ENCODE measurements around the gene IRF5. TPM values are rescaled to one million over a fixed set of nuclear protein-coding genes. Genes with fewer than 3 reads are reported as not detected.
A peak's percentile ranks its signal among the peaks of the same experiment; 100 is the strongest.

The IRF5 gene
- total RNA-seq, 1 experiment from 2014 or later = 0.16 TPM

- H3K27ac ChIP-seq = no peak overlapping the region
- H3K4me3 ChIP-seq = no peak overlapping the region
- no peaks in the 10 kb centered on the region for H3K36me3 ChIP-seq
- peaks cover 9% of the 10 kb centered on the region for H3K27me3 ChIP-seq
- no peak for DNase-seq
- no peaks in the 10 kb centered on the region for H3K9me3 ChIP-seq (replicated peaks)
- peaks cover 6% of the 10 kb centered on the region; the same call in 1 of the 2 replicates for H3K4me1 ChIP-seq
Observed at GRCh38 chr7:128922496-128923410, 15.0 kb upstream of the IRF5 start.

GRCh38 chr7:128923411-128923800, 14.3 kb upstream of the IRF5 start:
- peaks cover 6% of the 10 kb centered on the region; the same call in 1 of the 2 replicates for H3K4me1 ChIP-seq
- no peak overlapping the region for H3K27ac ChIP-seq
- H3K27me3 ChIP-seq = peaks cover 9% of the 10 kb centered on the region
- no peaks in the 10 kb centered on the region for H3K36me3 ChIP-seq
- no peak overlapping the region for H3K4me3 ChIP-seq
- no peaks in the 10 kb centered on the region for H3K9me3 ChIP-seq (replicated peaks)
- peak in 1 of 2 experiments; percentile 43 for DNase-seq

GRCh38 chr7:128924707-128925588, 12.8 kb upstream of the IRF5 start:
- Histone ChIP-seq H3K4me3 (no peak overlapping the region), H3K36me3 (no peaks in the 10 kb centered on the region), H3K9me3 (replicated peaks) (no peaks in the 10 kb centered on the region), H3K4me1 (peaks cover 6% of the 10 kb centered on the region; the same call in 1 of the 2 replicates), H3K27me3 (peaks cover 10% of the 10 kb centered on the region), H3K27ac (no peak overlapping the region)
- no peak for DNase-seq

GRCh38 chr7:128928159-128928813, 9.4 kb upstream of the IRF5 start:
- H3K4me3 ChIP-seq = no peak overlapping the region
- no peaks in the 10 kb centered on the region for H3K36me3 ChIP-seq
- H3K27me3 ChIP-seq = peaks cover 6% of the 10 kb centered on the region
- no peaks in the 10 kb centered on the region for H3K4me1 ChIP-seq
- no peak for DNase-seq
- H3K9me3 ChIP-seq (replicated peaks) = no peaks in the 10 kb centered on the region
- no peak overlapping the region for H3K27ac ChIP-seq

GRCh38 chr7:128928882-128929788, 8.6 kb upstream of the IRF5 start:
- no peaks in the 10 kb centered on the region for H3K9me3 ChIP-seq (replicated peaks)
- peaks cover 6% of the 10 kb centered on the region; the same call in 1 of the 2 replicates for H3K27me3 ChIP-seq
- H3K4me1 ChIP-seq = no peaks in the 10 kb centered on the region
- no peaks in the 10 kb centered on the region for H3K36me3 ChIP-seq
- H3K27ac ChIP-seq = no peak overlapping the region
- no peak overlapping the region for H3K4me3 ChIP-seq
- no peak for DNase-seq

- H3K27me3 ChIP-seq = peaks cover 11% of the 10 kb centered on the region
Observed at GRCh38 chr7:128931190-128931798, 6.4 kb upstream of the IRF5 start.

GRCh38 chr7:128931965-128932861, 5.5 kb upstream of the IRF5 start:
- Histone ChIP-seq H3K36me3 (no peaks in the 10 kb centered on the region), H3K4me1 (no peaks in the 10 kb centered on the region), H3K4me3 (no peak overlapping the region), H3K27ac (no peak overlapping the region), H3K9me3 (replicated peaks) (no peaks in the 10 kb centered on the region), H3K27me3 (peaks cover 16% of the 10 kb centered on the region; the same call in 1 of the 2 replicates)
- no peak for DNase-seq

More at GRCh38 chr7:128931190-128931798, 6.4 kb upstream of the IRF5 start:
- Histone ChIP-seq H3K4me3 (no peak overlapping the region), H3K4me1 (no peaks in the 10 kb centered on the region), H3K36me3 (no peaks in the 10 kb centered on the region), H3K27ac (no peak overlapping the region), H3K9me3 (replicated peaks) (no peaks in the 10 kb centered on the region)
- DNase-seq = no peak

GRCh38 chr7:128932862-128933179, 4.9 kb upstream of the IRF5 start:
- H3K4me3 ChIP-seq = no peak overlapping the region
- H3K27ac ChIP-seq = no peak overlapping the region
- H3K36me3 ChIP-seq = no peaks in the 10 kb centered on the region
- no peak for DNase-seq
- peaks cover 20% of the 10 kb centered on the region; the same call in 1 of the 2 replicates for H3K27me3 ChIP-seq
- no peaks in the 10 kb centered on the region for H3K4me1 ChIP-seq
- H3K9me3 ChIP-seq (replicated peaks) = no peaks in the 10 kb centered on the region

GRCh38 chr7:128933180-128933891, 4.4 kb upstream of the IRF5 start:
- H3K27me3 ChIP-seq = peaks cover 22% of the 10 kb centered on the region; the same call in 1 of the 2 replicates
- DNase-seq = no peak
- H3K36me3 ChIP-seq = no peaks in the 10 kb centered on the region
- no peaks in the 10 kb centered on the region for H3K9me3 ChIP-seq (replicated peaks)
- H3K4me3 ChIP-seq = no peak overlapping the region
- no peaks in the 10 kb centered on the region for H3K4me1 ChIP-seq
- no peak overlapping the region for H3K27ac ChIP-seq

GRCh38 chr7:128934361-128935341, 3.1 kb upstream of the IRF5 start:
- H3K9me3 ChIP-seq (replicated peaks) = no peaks in the 10 kb centered on the region
- peaks cover 31% of the 10 kb centered on the region; the same call in 1 of the 2 replicates for H3K27me3 ChIP-seq
- no peak for DNase-seq
- H3K27ac ChIP-seq = no peak overlapping the region
- no peaks in the 10 kb centered on the region for H3K4me1 ChIP-seq
- no peaks in the 10 kb centered on the region for H3K36me3 ChIP-seq
- H3K4me3 ChIP-seq = no peak overlapping the region

- Histone ChIP-seq H3K36me3 (no peaks in the 10 kb centered on the region), H3K27ac (no peak overlapping the region), H3K9me3 (replicated peaks) (no peaks in the 10 kb centered on the region), H3K4me1 (no peaks in the 10 kb centered on the region), H3K4me3 (no peak overlapping the region), H3K27me3 (peaks cover 35% of the 10 kb centered on the region; the same call in 1 of the 2 replicates)
- DNase-seq = no peak
Observed at GRCh38 chr7:128935342-128935730, 2.4 kb upstream of the IRF5 start.
